ENCODE measurements around the gene CFAP300.

Gene CFAP300

GRCh38 chr11:102073253-102073652 lies 26.0 kb downstream of the CFAP300 start:
- DNase-seq (ENCODE audit: low spot score) = no peak

- DNase-seq (ENCODE audit: low spot score) = no peak
Measured at GRCh38 chr11:102079625-102080024, 32.4 kb downstream of the CFAP300 start.

- DNase-seq (ENCODE audit: low spot score) = peak; percentile 40
Measured at GRCh38 chr11:102081313-102081712, 34.1 kb downstream of the CFAP300 start.

- no peak for DNase-seq (ENCODE audit: low spot score)
Measured at GRCh38 chr11:102085864-102086551, 38.8 kb downstream of the CFAP300 start.

GRCh38 chr11:102097186-102097585 lies 49.9 kb downstream of the CFAP300 start:
- no peak for DNase-seq (ENCODE audit: low spot score)

- no peak for DNase-seq (ENCODE audit: low spot score)
Measured at GRCh38 chr11:102099755-102100154, 52.5 kb downstream of the CFAP300 start.

- DNase-seq (ENCODE audit: low spot score) = no peak
Measured at GRCh38 chr11:102108734-102109440, 61.6 kb downstream of the CFAP300 start.

GRCh38 chr11:102109896-102110760 lies 62.9 kb downstream of the CFAP300 start, which contains the start of gene YAP1:
YAP1 (plus strand) TSS chr11:102110447; CDS start chr11:102110849, 402 bp downstream.
- peak; percentile 93 for DNase-seq (ENCODE audit: low spot score)

GRCh38 chr11:102110761-102111010 lies 63.4 kb downstream of the CFAP300 start:
- no peak for DNase-seq (ENCODE audit: low spot score)

GRCh38 chr11:102111011-102111786 lies 64.0 kb downstream of the CFAP300 start:
- DNase-seq (ENCODE audit: low spot score) = peak; percentile 89

- peak; percentile 58 for DNase-seq (ENCODE audit: low spot score)
Measured at GRCh38 chr11:102111787-102112508, 64.7 kb downstream of the CFAP300 start.

- DNase-seq (ENCODE audit: low spot score) = peak; percentile 15
Measured at GRCh38 chr11:102112509-102112821, 65.2 kb downstream of the CFAP300 start.

GRCh38 chr11:102114032-102114431 lies 66.8 kb downstream of the CFAP300 start:
- DNase-seq (ENCODE audit: low spot score) = no peak

- no peak for DNase-seq (ENCODE audit: low spot score)
Measured at GRCh38 chr11:102115557-102115956, 68.3 kb downstream of the CFAP300 start.

- no peak for DNase-seq (ENCODE audit: low spot score)
Measured at GRCh38 chr11:102116453-102117205, 69.4 kb downstream of the CFAP300 start.

- DNase-seq (ENCODE audit: low spot score) = peak; percentile 20
Measured at GRCh38 chr11:102117472-102118113, 70.4 kb downstream of the CFAP300 start.

- DNase-seq (ENCODE audit: low spot score) = no peak
Measured at GRCh38 chr11:102118937-102119336, 71.7 kb downstream of the CFAP300 start.

- no peak for DNase-seq (ENCODE audit: low spot score)
Measured at GRCh38 chr11:102119997-102120396, 72.8 kb downstream of the CFAP300 start.

- no peak for DNase-seq (ENCODE audit: low spot score)
Measured at GRCh38 chr11:102120437-102120973, 73.3 kb downstream of the CFAP300 start.

- DNase-seq (ENCODE audit: low spot score) = peak; percentile 33
Measured at GRCh38 chr11:102121329-102121728, 74.1 kb downstream of the CFAP300 start.

All from GM03348 (cell line).